Midbrain (tissue), 1 donor: ENCODE results near the gene TECTB.

Source experiments
- DNase-seq: peaks from one replicate; lab custom pipeline; 2025; lab: John Stamatoyannopoulos, UW

Gene TECTB

GRCh38 chr10:112274831-112275230 is 8.4 kb upstream of the TECTB start:
- DNase-seq, result no peak

GRCh38 chr10:112275512-112276245 is 7.5 kb upstream of the TECTB start:
- DNase-seq, result no peak

GRCh38 chr10:112278871-112279270 is 4.3 kb upstream of the TECTB start:
- peak; percentile 16 for DNase-seq

- no peak for DNase-seq
These were observed 3.8 kb upstream of the TECTB start for GRCh38 chr10:112279433-112279832.

- DNase-seq, result no peak
These were observed 2.8 kb upstream of the TECTB start for GRCh38 chr10:112280205-112280921.

- DNase-seq, result no peak
These were observed 1.1 kb upstream of the TECTB start for GRCh38 chr10:112282086-112282485.

GRCh38 chr10:112286837-112287818 is 3.9 kb downstream of the TECTB start:
- peak; percentile 67 for DNase-seq

- no peak for DNase-seq
These were observed 4.6 kb downstream of the TECTB start for GRCh38 chr10:112287844-112288243.

GRCh38 chr10:112288486-112288885 is 5.3 kb downstream of the TECTB start:
- DNase-seq, result peak; percentile 29

GRCh38 chr10:112289373-112290053 is 6.3 kb downstream of the TECTB start:
- DNase-seq, result no peak

GRCh38 chr10:112290054-112290373 is 6.8 kb downstream of the TECTB start:
- no peak for DNase-seq

- DNase-seq, result no peak
These were observed 11.0 kb downstream of the TECTB start for GRCh38 chr10:112294169-112294568.

- no peak for DNase-seq
These were observed 12.9 kb downstream of the TECTB start for GRCh38 chr10:112295853-112296830.

GRCh38 chr10:112296908-112297331 is 13.7 kb downstream of the TECTB start:
- no peak for DNase-seq

GRCh38 chr10:112298581-112298980 is 15.4 kb downstream of the TECTB start:
- no peak for DNase-seq

GRCh38 chr10:112299456-112299855 is 16.3 kb downstream of the TECTB start:
- DNase-seq, result no peak

- DNase-seq, result no peak
These were observed 19.1 kb downstream of the TECTB start for GRCh38 chr10:112302335-112302734.

GRCh38 chr10:112303528-112303927 is 20.3 kb downstream of the TECTB start:
- DNase-seq, result no peak

GRCh38 chr10:112304267-112304859 is 21.2 kb downstream of the TECTB start:
- no peak for DNase-seq
